HG03460 (cell line): ENCODE data around the gene CDH12.
"Not testable (repeated sequence)": the region's sequence is repeated elsewhere in the genome, so short reads cannot be mapped to it uniquely, and the experiment has no call there.

ENCODE experiments used
- ATAC-seq: cut with Tn5 transposase; IDR thresholded peaks from one replicate; pipeline ENCODE4 v1.9.1; 2021; ENCODE audit not compliant: unreplicated experiment

Gene CDH12

DNA sequence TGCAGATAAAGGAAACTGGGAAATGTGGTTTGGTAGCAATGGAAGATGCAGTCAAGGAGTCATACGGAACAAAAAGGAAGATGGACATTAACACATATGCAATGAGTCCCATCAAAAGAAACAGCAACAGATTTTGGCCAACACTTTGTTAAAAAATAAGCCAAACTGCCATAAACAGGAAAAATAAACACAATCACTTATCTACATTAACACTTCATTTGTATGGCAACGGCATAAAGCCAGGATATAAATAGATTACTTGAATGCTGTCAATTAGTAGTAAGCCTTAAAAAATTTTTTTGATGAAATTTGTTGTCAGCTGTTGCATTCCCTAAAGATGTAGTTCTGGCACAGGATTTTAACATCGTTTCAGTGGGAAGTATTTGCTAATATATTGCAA is 190.8 kb downstream of the CDH12 start:
- no peak for ATAC-seq

DNA sequence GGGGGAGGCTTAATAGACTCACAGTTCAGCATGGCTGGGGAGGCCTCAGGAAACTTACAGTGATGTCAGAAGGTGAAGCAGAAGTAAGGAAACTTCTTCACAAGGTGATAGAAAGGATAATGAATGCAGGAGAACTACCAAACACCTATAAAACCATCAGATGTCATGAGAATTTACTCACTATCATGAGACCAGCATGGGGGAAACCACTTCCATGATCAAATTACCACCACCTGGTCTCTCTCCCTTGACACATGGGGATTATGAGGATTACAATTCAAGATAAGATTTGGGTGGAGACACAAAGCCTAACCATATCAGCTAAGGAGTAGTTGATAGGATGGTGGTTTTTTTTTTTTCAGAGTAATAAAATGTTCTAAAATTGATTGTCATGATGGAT is 201.8 kb downstream of the CDH12 start:
- ATAC-seq, result no peak

DNA sequence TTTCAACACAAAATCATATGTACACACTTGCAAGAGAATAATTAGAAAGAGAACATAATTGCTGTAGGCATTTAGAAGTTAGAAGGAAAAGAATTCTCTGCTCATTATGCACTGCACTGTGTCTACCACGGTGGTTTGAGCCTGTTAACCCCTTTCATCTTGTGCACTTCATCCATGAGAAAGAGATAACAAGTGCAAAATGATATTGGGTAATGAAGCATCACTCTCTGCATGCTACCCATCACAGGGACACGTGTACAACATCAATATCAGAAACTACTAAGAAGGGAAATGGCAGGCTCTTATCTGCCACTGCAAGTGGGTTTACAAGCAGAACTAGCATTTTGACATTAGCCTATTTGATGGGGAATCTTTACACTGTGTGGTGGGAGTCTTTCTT is 202.6 kb downstream of the CDH12 start:
- ATAC-seq, result no peak

DNA sequence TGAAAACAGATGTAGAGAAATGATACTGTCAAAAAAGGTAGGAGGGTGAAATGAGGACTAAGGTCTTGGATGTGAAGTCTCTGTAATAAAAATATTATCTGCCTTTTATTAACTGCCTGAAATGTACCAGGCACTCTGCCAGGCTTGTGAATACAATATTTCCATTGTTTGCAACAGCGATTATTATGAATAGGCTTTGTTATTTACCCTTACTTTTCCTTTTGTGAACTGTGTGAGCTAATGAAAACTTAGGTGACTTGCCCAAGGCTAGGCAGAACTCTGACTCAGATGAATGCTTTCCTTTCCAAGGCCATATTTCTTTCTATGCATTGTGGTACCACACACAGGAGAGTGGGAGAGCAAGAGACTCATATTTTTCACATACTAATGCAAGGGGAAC is 204.1 kb downstream of the CDH12 start:
- ATAC-seq, result no peak

DNA sequence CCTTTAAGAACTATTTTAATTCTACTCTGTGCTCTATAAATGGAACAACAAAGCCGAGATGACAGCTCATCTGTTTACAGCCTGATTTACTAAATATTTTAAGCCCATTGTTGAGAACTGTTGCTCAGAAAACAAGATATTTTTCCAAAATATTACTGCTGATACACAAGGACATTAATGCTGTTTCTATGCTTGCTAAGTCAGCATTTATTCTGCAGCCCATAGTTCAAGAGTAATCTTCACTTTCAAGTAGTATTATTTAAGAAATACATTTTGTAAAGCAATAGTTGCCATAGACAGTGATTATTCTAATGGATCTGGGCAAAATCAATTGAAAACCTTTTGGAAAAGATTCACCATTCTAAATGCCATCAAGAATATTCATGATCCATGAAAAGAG is 208.3 kb downstream of the CDH12 start:
- no peak for ATAC-seq

DNA sequence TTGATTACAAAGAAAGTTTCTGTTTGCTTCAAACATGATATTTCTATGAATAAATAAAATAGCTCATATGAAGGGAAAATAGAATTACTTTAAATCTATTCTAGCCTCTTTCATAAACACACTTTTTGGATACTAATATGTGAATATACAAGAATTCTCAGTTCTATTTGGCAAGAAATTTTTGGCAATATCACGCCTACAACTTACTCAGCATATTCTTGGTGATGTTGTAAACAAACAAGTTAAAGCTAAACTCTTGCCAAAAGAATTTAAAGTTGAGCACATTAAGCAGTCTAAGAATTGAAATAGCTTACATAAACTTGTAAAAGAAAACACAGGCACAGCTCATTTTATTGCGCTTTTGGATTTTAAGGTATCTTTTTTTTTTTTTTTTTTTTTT is 209.8 kb downstream of the CDH12 start:
- ATAC-seq, result no peak

DNA sequence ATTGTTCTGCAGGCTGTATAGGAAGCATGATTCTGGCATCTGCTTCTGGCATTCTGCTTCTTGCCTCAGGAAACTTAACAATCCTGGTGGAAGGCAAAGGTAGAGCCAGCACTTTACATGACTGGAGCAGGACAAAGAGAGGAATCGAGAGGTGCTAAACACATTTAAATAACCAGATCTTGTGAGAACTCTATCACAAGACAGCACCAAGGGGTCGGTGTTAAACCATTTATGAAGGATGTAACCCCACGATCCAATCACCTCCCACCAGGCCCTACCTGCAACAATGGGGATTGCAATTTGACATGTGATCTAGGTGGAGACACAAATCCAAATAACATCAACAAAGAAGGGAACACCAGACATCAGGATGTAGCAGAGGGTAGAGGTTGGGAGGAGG is 221.5 kb downstream of the CDH12 start:
- ATAC-seq, result no peak

DNA sequence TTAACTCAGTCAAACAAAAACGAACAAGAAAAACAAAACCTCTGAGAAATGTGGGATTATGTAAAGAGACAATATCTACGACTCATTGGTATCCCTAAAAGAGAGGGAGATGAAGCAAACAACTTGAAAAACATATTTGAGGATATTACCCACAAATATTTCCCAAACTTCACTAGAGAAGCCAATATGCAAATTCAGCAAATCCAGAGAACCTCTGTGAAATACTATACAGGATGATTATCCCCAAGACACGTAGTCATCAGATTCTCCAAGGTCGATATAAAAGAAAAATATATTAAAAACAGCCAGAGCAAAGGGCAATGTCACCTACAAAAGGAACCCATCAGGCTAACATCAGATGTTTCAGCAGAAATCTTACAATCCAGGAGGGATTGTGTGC is 226.1 kb downstream of the CDH12 start:
- ATAC-seq, result no peak

DNA sequence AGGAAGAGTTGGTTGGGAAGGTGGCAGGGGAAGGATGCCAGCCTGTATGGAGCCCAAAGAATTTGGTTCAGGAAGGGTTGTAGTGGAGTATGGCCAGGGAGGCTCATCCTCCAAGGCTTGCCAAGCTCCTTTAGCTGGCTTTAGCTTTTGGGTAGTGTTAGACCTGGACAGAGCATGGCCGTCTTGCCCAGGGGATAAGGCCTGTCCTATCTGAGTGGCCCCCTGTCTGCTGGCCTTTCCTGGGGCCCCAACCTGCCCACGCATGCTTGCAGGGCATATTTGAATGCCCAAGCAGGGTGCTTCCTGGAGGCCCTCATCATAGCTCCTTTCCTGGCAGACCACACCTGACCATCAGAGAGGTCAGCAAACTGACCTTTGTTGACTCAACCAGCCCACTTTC is 227.7 kb downstream of the CDH12 start:
- ATAC-seq, result no peak

DNA sequence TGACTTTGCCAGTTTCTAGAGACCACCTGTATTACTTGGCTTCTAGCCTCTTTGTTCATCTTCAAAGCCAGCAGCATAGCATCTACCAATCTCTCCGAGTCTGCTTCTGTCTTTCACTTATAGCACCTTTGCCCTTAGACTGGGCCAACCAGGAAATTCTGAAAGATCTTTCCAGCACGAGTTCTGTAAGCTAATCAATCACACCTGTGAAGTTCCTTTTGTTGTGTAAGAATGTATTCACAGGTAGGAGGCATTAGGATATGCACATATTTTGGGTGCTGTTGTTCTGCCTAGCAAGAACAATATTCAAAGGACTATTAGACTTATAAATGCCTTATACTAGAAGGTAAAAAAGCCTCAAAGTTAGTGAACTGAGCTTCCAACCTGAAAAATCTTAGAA is 232.1 kb downstream of the CDH12 start:
- no peak for ATAC-seq

DNA sequence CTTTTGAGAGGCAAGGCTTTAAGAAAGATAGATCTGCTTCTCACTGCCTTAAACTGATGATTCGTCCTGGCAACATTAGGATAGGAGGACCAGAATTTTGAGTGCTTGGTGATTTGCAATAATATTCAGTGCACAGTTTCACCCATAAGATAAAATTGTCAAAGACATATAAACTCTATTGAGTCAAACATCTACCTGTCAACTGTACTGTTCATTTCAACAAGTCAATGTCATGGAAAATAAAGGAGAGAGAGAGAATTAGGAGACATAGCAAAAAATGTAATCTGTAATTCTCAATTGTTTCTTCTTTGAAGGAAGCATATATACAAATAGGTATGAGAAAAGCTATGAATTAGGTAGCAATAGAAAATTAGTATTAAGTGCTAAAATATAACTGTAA is 237.2 kb downstream of the CDH12 start:
- no peak for ATAC-seq

DNA sequence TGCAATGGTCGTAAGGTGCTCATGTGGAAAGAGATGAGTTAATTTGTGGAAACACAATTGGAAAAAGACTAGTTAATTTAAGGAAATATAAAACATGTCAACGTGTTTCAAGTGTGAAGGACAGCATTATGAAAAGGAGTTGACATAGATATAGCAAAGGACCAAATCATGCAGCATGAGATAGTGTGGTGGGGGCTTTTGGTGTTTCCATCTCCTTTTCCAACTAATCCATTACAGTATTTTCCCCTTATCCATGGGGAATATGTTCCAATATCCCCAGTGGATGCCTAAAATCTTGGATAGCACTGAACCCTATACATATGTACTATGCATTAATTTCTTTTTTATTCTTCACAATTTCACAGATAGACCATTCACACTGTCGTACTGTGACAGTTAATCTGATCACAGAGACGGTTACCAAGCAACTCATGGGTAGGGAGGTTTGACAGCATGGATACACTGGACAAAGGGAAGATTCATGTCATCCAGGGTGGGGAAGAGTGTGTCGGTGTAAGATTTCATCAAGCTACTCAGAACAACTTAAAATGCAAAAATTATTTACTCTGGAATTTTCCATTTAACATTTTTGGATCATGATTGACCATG is 238.6 kb downstream of the CDH12 start:
- no peak for ATAC-seq

DNA sequence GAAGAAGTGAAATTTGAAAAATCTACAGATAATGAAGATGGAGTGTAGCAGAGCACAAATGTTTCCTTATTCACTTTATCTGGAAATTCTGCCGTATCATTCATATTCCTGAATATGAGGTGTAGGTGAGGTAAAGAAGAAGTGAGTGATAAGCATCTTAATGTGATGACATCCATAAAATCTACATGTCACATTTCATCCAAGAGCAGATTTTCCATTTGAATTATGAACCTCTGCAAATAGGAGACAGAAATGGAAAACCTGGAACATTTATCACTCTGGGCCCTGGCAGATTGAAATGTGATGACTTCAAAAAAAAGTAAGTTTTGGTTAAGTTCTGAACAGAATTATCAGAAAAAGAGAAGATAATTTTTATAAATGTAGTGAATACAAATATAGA is 240.2 kb downstream of the CDH12 start:
- ATAC-seq, result no peak

DNA sequence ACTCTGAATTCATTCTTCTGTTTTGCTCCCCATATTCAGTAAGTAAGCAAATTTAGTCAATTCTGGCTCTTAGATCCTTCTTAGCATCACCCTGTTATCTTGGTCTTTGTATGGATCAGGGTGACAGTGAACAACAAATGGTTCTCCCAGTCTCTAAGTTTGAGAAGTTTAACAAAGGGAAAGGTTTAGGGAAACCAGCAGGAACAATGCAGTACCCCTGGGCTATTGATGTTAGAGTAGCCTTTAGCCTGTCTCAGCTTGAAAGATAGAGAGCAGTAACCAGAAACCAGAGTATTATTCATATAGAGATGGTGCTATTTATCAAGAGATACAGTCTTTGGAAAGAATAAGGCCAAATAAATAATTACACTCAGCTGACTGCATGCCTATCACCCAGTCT is 241.8 kb downstream of the CDH12 start:
- ATAC-seq, result no peak

DNA sequence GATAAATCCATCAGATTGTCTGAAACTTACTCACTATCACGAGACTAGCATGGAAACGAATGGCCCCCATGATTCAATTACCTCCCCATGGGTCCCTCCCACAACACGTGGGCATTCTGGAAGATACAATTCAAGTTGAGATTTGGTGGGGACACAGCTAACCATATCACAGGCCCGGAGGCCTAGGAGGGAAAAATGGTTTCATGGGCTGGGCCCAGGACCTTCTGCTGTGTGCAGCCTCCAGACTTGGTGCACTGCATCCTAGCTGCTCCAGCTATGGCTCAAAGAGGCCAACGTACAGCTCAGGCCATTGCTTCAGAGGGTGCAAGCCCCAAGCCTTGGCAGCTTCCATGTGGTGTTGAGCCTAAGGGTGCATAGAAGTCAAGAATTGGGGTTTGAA is 245.6 kb downstream of the CDH12 start:
- not testable (repeated sequence) for ATAC-seq

DNA sequence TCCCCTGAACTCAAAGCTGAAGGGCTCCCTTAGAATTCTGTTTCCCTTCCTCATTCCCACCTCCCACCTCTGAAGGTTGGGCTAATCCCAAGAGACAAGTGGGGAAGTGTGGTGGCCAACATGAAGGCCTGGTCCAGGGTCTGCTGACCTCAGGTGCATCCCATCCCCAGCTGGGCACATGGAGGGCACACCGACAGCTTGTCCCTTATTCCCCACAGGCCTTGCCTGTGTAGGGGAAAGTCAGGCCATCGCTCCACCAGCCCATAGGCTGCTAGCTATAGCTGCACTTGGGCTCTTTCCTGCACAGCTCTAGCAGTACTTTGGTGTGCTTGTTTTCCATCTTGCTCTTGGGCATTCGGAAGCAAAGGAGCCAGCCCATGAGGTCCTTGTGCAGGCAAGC is 247.7 kb downstream of the CDH12 start:
- ATAC-seq, result no peak

DNA sequence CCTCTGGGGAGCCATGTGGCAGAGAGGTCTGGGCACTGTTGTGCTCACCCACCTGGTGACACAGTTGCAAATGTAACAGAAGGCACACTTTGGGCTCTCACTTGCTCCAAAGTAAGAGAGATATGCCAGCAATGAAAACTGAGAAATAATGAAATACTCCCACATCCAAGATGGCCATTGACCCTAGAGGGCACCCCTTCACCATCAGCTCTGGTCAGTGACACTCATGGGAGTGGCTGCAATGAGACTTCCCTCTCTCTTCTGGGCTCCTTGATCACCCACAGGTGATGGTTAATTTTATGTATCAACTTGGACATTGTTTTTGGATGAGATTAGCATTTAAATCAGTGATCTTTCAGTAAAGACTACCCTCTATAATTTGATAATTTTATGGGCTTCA is 248.4 kb downstream of the CDH12 start:
- ATAC-seq, result no peak

DNA sequence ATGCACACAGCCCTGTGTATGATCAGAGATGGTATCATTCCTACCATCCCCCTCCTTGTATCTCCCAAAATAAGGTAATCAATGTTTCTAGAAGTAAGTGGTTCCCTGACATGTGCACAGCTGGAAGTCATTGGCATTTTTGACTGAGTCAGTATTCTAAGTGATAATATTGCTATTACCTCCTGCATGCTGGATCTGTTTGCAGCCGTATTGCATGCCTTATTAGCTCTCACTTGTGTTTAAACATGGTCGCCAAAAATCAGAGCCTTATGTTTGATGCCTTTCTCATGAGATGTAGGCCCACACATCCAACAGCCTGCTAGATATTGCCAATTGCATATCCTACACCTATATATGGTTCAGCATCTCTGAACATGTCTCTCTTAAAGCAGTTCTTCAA is 254.3 kb downstream of the CDH12 start:
- no peak for ATAC-seq

DNA sequence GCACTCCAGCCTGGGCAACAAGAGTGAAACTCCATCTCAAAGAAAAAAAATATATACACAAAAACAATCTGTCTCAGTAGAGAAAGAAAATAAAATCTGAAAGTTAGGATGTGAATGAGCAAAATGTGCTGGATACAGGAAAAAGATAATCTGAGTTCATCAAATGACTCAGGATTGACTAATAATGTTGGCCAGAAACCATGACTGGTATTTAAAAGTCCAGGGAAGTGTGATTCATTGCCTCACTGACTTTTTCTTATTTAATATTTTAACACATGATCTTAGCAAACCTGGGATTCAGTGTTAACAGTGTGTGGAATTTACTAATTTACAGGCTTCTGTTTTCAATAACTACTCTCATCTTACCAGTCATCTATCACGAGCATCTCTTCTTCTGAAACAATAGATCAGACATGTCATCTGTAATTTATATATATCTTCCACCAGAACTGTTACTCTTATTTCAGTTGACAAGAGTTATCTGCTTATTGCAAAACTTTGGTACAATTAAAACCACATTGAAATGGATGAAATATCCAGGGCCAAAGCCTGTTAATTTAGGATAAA is 256.7 kb downstream of the CDH12 start:
- no peak for ATAC-seq

DNA sequence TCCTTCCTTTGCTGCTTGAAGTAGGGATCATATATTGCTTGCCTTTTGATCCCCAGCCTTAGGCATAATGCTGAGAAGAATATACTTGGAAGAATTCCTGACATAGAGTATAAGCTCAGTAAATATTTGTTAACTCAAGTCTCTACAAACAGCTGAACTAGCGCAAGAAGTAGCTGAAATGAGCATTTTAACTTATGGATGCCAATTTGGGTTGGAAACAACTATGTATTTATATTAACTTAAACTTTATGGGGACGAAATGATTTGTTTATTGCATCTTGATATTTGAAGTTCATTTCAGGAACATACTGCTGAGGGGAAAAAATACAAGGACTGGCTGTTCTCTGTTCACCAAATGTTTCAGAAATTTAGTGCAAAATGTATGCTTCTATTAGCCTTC is 258.7 kb downstream of the CDH12 start:
- no peak for ATAC-seq

DNA sequence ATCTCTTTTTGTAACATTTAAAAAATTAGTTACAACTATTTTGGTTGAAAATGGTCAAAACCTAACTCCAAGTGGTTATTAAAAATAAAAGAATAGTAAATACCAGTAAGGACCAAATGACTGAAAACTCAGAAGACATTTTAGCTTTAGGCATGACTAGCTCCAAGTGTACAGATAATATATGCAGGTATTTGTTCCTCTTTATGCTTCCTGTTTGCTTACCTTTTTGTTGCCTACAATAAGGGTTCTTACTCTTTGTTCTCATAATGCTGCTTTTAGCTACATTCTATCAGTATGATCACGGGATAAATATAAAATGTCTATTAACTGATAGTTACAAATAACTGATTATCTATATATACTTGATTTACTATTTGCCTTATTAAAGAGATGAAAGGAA is 259.6 kb downstream of the CDH12 start:
- ATAC-seq, result peak; percentile 75

DNA sequence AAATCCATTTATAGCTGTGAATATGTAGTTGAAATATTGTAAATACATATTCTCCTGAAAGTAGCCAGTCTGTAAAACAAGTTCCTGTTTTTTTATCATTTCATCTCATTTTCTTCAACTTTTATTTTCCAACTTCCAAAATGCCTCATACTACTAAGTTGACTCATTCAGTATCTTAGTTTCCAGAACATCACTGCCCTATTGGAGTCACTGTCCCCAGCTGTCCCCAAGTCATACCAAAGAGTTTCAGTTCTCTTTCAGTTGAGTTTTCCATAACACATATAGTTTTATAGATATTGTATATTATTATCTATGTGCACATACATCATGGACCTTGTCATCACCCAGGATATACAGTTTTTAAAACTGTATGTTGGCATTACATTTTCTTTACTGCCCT is 261.7 kb downstream of the CDH12 start:
- ATAC-seq, result no peak

DNA sequence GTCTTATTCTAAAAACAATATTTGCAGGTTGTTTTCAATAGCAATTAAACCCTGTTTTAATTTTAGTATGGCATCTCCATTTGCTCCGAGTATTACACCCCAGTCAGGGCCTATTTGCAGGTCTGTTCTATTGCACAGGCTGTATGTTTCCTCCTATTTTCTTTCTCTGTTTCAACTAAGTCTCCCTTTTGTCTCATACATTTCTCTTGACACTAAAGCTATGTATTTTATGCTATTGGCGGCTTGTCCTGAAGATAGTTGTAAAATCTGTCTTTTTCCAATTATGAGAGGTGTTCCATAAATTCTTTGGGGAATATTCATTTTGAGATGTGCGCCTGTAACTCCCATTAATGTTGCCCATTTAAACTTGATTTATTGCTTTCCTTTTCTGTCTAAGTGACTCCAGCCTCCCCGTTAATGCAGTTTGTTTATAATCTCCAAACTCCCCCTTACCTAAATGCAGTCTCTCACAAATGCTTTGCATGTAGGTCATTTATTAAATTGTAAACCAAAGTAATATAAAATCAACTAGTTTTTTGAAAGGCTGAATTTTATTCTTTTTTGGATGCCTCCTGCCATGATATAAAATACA is 262.4 kb downstream of the CDH12 start:
- no peak for ATAC-seq
